ENCODE measurements around the gene FZD8.
"Not testable (repeated sequence)": the region's sequence is repeated elsewhere in the genome, so short reads cannot be mapped to it uniquely, and the experiment has no call there.

The FZD8 gene
- 1.00 to 2.0 reads per million in 2 experiments for total RNA-seq

GRCh38 chr10:35642035-35642792, at the start of gene FZD8:
TSS of gene FZD8 (minus strand) at chr10:35642296. CDS start at chr10:35641429, 867 bp downstream.
- DNase-seq (ENCODE audit: low read depth): peak; percentile 58

DNA sequence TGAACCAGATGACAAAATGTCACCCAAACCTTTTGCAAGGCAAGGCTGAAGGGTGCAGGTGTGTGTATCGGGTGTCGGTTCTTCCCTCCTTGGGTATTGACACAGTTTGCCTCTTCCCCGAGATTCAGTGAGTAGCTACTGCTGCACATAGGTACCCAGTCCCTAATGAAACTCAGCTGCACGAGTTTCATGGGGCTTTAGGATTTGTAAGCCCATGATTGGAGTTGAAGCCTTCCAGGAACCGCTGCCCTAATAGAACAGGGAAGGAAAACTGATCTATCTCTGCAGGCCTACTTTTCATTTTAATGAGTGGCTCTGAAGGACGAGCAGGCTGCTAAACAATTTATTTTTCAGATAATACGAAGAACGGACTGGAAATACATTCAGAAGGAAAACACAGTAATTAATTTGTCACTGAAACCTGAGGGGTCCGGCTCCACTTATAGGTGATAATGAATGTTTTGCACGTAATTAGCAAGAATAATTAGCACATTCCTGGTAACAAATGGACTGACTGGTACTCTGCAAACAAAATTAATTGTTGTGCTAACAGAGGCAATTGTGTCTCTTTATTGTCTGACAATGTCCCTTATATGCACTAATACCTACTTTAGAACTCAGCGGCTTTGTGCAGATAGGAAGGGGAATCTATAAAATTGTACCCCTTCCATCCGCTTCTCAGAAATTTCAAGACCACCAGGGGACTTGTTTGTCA, 49.6 kb upstream of the FZD8 start:
- DNase-seq (ENCODE audit: low read depth): no peak

DNA sequence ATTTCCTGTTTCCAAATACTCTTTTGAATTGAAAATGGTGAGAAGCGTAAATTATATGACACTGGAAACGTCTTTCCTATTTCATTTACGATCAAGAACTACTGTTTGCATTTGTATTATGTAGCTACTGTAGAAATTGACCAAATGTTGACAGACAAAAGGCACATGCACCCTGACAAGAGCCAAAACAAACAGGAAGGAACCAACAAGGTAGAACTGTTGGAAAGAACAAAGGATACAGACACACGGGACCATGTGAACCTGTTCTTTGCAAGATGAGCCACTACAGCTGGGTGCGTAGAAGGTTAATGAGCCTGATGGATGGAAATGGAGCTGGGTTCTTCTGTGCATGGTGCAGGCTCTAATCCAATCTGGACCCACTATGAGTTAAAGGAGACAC, 48.4 kb upstream of the FZD8 start:
- DNase-seq (ENCODE audit: low read depth): no peak

GRCh38 chr10:35685858-35686257, 43.8 kb upstream of the FZD8 start:
- not testable (repeated sequence) for DNase-seq (ENCODE audit: low read depth)

DNA sequence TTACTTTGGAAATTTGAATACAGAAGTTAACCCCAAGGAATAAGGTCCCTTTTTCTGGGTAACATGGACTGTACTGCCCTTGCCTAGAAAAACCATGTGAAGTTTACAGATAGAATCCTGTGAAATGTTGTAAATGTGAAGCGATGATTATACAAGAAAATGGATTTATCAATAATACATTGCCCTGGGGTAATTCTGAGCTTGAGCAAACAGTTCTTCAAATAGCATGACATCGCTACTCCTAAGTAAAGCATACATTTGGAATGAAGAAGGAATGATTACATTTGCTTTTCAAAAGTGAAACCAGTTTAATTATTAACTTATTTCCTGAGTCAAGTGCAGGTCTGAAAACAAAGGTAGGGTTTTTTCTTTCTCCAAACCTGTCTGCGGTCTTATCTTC, 43.3 kb upstream of the FZD8 start:
- DNase-seq (ENCODE audit: low read depth): no peak

- DNase-seq (ENCODE audit: low read depth): no peak
Observed at GRCh38 chr10:35684586-35684985, 42.5 kb upstream of the FZD8 start.

DNA sequence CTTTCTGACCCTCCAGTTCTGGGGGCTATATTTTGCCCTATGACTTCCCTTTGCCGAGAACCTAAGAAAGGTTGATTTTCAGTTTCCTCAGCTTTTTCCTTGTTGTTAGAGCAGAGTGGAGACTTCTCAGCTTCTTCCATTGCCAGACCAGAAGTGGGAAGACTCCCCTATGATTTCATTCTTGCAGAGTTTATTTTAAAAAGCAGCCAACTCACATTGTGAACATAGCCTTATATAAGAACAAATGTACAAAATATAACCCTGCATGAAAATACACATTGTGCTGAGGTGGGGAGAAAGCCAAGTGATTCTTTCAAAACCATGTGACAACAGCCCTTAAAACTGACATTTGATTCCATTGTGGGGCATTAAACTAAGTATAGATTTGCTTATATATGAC, 33.8 kb upstream of the FZD8 start:
- no peak for DNase-seq (ENCODE audit: low read depth)

- no peak for DNase-seq (ENCODE audit: low read depth)
Observed at GRCh38 chr10:35674843-35675242, 32.7 kb upstream of the FZD8 start.

- no peak for DNase-seq (ENCODE audit: low read depth)
Observed at GRCh38 chr10:35668865-35669650, 27.0 kb upstream of the FZD8 start.

GRCh38 chr10:35667971-35668370, 25.9 kb upstream of the FZD8 start:
- no peak for DNase-seq (ENCODE audit: low read depth)

- no peak for DNase-seq (ENCODE audit: low read depth)
Observed at GRCh38 chr10:35667270-35667889, 25.3 kb upstream of the FZD8 start.

DNA sequence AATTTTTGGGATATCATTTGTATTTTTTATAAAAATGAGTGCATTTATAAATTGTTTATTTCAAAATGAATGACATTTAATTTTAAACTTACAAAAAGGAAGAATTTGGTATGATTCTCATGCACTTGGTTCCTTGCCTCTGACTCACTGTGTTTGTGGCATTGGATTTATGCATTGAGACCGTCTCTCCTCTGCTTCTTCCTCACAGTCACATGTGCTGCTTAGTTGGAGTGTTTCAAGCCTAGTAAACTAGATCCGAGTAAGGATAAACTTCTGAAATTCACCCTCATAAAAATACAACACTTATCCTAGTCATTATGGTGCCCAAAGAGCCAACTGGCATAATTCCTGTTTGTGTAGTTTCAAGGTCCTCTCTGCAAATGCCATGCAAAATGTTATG, 19.1 kb upstream of the FZD8 start:
- DNase-seq (ENCODE audit: low read depth): no peak

GRCh38 chr10:35659456-35659855, 17.4 kb upstream of the FZD8 start:
- DNase-seq (ENCODE audit: low read depth): no peak

GRCh38 chr10:35657621-35658020, 15.5 kb upstream of the FZD8 start:
- no peak for DNase-seq (ENCODE audit: low read depth)

DNA sequence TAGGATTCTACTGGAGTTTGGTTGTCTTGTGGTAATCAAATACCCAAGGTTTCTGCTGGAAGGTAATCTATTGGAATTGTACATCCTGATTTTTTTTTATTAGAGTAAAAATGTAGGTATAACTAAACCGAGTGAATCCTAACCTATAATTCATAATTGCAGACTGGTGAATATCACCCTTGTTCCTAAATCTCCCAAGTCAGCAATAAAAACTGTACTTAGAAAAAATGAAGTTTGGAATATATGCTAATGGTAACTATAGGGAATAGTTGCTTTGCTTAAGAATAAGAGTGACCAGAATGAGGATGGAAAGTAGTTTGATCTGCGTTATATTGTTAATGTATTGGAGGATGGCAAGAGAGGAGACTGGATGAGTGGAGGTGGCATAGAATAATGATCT, 10.7 kb upstream of the FZD8 start:
- DNase-seq (ENCODE audit: low read depth): no peak

DNA sequence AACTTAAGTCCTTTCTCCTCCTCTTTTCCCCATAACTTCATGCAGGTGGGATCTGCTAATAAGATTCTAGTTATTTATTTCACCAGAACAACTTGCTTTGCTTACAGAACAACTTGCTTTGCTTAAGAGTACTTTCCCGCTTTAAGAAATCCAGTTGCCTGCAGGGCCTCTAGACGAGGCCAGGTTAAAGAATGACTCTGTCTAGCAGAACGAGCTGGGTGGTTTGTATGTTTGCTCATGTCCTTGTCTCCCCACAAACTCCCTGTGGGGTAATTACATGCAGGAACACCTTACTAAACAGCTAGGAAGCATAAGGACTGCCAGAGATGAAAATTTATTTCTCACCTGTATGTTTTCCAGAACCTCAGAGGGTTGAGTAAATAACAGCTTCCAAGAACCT, 8.8 kb upstream of the FZD8 start:
- DNase-seq (ENCODE audit: low read depth): no peak

- no peak for DNase-seq (ENCODE audit: low read depth)
Observed at GRCh38 chr10:35644050-35644950, 2.2 kb upstream of the FZD8 start.

DNA sequence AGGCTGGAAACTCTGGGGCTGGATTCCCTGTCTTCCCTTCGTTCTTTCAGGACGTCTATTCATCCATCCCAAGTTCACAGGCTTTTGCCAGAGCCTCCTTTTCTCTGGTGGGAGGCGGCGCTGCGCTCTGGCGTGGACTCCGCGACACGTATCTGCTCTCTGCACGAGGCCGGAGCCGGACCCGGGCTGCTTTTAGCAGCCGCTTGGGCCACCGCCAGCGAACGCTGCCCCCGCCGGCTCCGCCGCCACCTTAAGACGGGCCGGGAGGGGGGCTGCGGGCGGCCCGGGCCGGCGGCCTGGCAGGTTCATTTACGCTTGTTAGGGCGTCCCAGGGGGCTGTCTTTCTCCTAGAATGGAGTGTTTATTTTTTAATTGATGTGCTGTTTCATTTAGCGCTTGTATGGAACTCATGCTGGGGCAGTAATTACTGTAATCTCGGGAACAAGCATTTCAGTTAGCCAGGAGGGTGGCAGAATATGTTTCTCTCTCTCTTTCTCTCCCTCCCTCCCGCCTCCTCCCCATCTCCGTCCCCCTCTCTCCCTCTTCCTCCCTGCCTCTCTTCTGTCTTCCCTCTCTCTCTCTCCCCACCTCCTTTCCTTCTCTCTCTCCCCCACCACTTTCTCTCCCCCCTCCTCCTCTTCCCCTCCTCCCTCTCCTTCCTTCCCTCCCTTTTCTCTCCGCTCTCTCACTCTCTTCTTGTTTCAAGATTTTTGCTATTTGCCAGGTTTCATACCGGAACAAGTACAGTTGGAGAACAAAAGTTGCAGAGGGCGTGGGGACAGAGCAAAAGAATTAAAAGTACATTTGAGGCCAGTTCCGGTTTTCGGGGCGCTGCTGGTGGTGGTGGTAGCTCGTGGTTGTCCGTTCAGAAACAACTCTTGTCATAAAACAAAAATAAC, 1.3 kb upstream of the FZD8 start:
- no peak for DNase-seq (ENCODE audit: low read depth)

DNA sequence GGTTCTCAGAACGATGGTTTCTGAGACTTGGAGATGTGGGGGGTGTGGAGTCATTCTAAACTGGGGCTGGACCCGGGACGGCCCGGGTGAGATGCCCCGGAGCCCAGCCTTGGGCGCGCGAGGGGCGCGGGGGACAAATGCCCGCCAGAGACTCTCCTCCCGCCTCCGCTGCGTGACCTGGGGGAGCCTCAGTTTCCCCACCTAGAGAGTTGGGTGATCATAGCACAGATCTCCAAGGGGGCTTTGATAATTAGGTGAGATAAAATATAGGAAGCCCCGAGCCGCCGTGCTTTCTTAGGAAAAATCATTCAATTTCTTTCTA, 658 bp upstream of the FZD8 start:
- DNase-seq (ENCODE audit: low read depth): no peak

GRCh38 chr10:35641676-35642034, 441 bp downstream of the FZD8 start:
- DNase-seq (ENCODE audit: low read depth): no peak
